GM08714 (cell line): ENCODE data around the gene PPP1CC.

Experiments
- H3K4me3 ChIP-seq: fragments of 200-500 bp; sonication (Bioruptor generic); 2 replicates; pipeline ENCODE4 v1.5.1; 2014; ENCODE audit warnings: mild to moderate bottlenecking, low read length, inconsistent platforms
- ZNF274 ChIP-seq: IDR thresholded peaks from 2 replicates; pipeline ENCODE4 v1.6.1; 2012; ENCODE audit warnings: mild to moderate bottlenecking, low read depth, low read length

Gene PPP1CC

DNA sequence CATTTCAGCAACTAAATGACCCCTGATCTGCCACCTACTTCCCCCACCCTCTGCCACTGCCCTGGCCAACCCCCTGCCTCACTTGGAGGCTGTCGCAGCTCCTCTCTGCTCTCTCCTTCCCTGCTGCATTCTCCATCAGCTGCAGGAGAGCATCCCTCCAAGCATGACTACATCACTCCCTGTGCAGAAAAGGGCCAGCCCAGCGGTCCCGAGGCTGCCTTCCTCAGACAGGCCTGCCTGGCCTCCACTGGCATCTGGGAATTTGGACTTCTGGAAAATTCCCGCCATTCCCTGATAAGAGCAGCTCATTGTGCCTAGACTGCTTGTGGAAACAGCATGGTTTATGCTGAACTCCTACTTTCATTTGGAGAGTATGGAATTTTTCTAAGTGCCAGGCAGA, 66.5 kb downstream of the PPP1CC start:
- TF ChIP-seq ZNF274 = no peak
- no peak overlapping the region; the same call in 1 of the 2 replicates for H3K4me3 ChIP-seq

- no peak for TF ChIP-seq ZNF274
- peak overlapping the region; percentile 2; the same call in 1 of the 2 replicates for H3K4me3 ChIP-seq
Measured at GRCh38 chr12:110670161-110670701, 72.5 kb downstream of the PPP1CC start.
